Subcutaneous abdominal adipose tissue (tissue), 5 donors: ENCODE results near the gene FLOT1.

Experiments
- H3K27ac ChIP-seq: one replicate; pipeline ENCODE4 v1.7.0; 2013; ENCODE audit warnings: low read depth, mild to moderate bottlenecking, inconsistent platforms, low read length, moderate library complexity
- H3K27me3 ChIP-seq, 5 donors: one replicate each; pipeline ENCODE4 v1.7.0; 2013; ENCODE audit warnings: low read length in 5 of 5, inconsistent platforms in 1 of 5; ENCODE audit not compliant: control insufficient read depth in 5 of 5, insufficient read depth in 4 of 5
- H3K36me3 ChIP-seq, 5 donors: one replicate each; pipeline ENCODE4 v1.7.0; 2013; ENCODE audit warnings: low read length in 5 of 5; ENCODE audit not compliant: control insufficient read depth in 5 of 5, insufficient read depth in 5 of 5
- H3K4me1 ChIP-seq, 5 donors: one replicate each; pipeline ENCODE4 v1.7.0; 2013; ENCODE audit warnings: low read length in 5 of 5, mild to moderate bottlenecking in 3 of 5, moderate library complexity in 1 of 5; ENCODE audit not compliant: control insufficient read depth in 5 of 5, insufficient read depth in 5 of 5
- H3K4me3 ChIP-seq, 5 donors: one replicate each; pipeline ENCODE4 v1.7.0; 2013; ENCODE audit warnings: low read length in 5 of 5, low read depth in 1 of 5
- H3K9ac ChIP-seq, 5 donors: one replicate each; pipeline ENCODE4 v1.7.0; 2013; ENCODE audit warnings: low read length in 5 of 5, mild to moderate bottlenecking in 4 of 5, moderate library complexity in 3 of 5
- H3K9me3 ChIP-seq, 5 donors: one replicate each; pipeline ENCODE4 v1.7.0; 2013; ENCODE audit warnings: low read length in 5 of 5; ENCODE audit not compliant: control insufficient read depth in 5 of 5
- donor health status: healthy.
- donor health status: healthy.
- donor health status: healthy.
- donor health status: healthy.
- donor health status: healthy.

The FLOT1 gene

GRCh38 chr6:30735668-30736314 lies 6.7 kb downstream of the FLOT1 start:
- H3K9me3 ChIP-seq: no peaks in the 10 kb centered on the region
- H3K4me1 ChIP-seq: peaks cover 2 to 36% (median 10%) of the 10 kb centered on the region in 5 donors
- peaks cover 15 to 90% (median 72%) of the 10 kb centered on the region in 5 donors for H3K36me3 ChIP-seq
- H3K27ac ChIP-seq: no peak overlapping the region
- H3K27me3 ChIP-seq: no peaks in the 10 kb centered on the region
- H3K4me3 ChIP-seq: no peak overlapping the region
- no peak overlapping the region for H3K9ac ChIP-seq

GRCh38 chr6:30732237-30732943 lies 10.1 kb downstream of the FLOT1 start:
- no peak overlapping the region for H3K27ac ChIP-seq

GRCh38 chr6:30730601-30731435 lies 11.7 kb downstream of the FLOT1 start:
- no peaks in the 10 kb centered on the region for H3K27me3 ChIP-seq
- peaks cover 3 to 87% (median 73%) of the 10 kb centered on the region in 5 donors for H3K36me3 ChIP-seq
- no peak overlapping the region for H3K9ac ChIP-seq
- H3K4me3 ChIP-seq: no peak overlapping the region
- H3K4me1 ChIP-seq: peaks cover 0 to 15% (median 9%) of the 10 kb centered on the region in 5 donors
- H3K27ac ChIP-seq: no peak overlapping the region
- H3K9me3 ChIP-seq: no peaks in the 10 kb centered on the region

More at GRCh38 chr6:30732237-30732943, 10.1 kb downstream of the FLOT1 start:
- peaks cover 0 to 88% (median 71%) of the 10 kb centered on the region in 5 donors for H3K36me3 ChIP-seq
- H3K9me3 ChIP-seq: no peaks in the 10 kb centered on the region
- H3K4me1 ChIP-seq: peaks cover 0 to 17% (median 15%) of the 10 kb centered on the region in 5 donors
- H3K4me3 ChIP-seq: no peak overlapping the region
- no peak overlapping the region for H3K9ac ChIP-seq
- no peaks in the 10 kb centered on the region for H3K27me3 ChIP-seq

GRCh38 chr6:30727920-30728553 lies 14.4 kb downstream of the FLOT1 start:
- no peak overlapping the region for H3K9ac ChIP-seq
- no peaks in the 10 kb centered on the region for H3K27me3 ChIP-seq
- H3K36me3 ChIP-seq: peaks cover 7 to 88% (median 80%) of the 10 kb centered on the region in 5 donors
- no peak overlapping the region for H3K4me3 ChIP-seq
- peaks cover 3 to 22% (median 13%) of the 10 kb centered on the region in 5 donors for H3K4me1 ChIP-seq
- no peak overlapping the region for H3K27ac ChIP-seq
- H3K9me3 ChIP-seq: no peaks in the 10 kb centered on the region

GRCh38 chr6:30726506-30727413 lies 15.7 kb downstream of the FLOT1 start:
- Histone ChIP-seq H3K36me3 (peaks cover 10 to 80% (median 76%) of the 10 kb centered on the region in 5 donors), H3K27ac (no peak overlapping the region), H3K4me1 (peaks cover 5 to 35% (median 24%) of the 10 kb centered on the region in 5 donors), H3K27me3 (no peaks in the 10 kb centered on the region), H3K9me3 (no peaks in the 10 kb centered on the region), H3K4me3 (no peak overlapping the region), H3K9ac (no peak overlapping the region)

GRCh38 chr6:30725713-30726505 lies 16.6 kb downstream of the FLOT1 start:
- no peak overlapping the region for H3K27ac ChIP-seq
- H3K4me1 ChIP-seq: peaks cover 5 to 38% (median 27%) of the 10 kb centered on the region in 5 donors
- no peak overlapping the region for H3K4me3 ChIP-seq
- no peaks in the 10 kb centered on the region for H3K9me3 ChIP-seq
- H3K27me3 ChIP-seq: no peaks in the 10 kb centered on the region
- no peak overlapping the region for H3K9ac ChIP-seq
- H3K36me3 ChIP-seq: peaks cover 10 to 75% (median 70%) of the 10 kb centered on the region in 5 donors

- no peak overlapping the region for H3K4me3 ChIP-seq
- no peaks in the 10 kb centered on the region for H3K9me3 ChIP-seq
- peaks cover 5 to 31% (median 23%) of the 10 kb centered on the region in 5 donors for H3K4me1 ChIP-seq
- H3K36me3 ChIP-seq: peaks cover 10 to 67% (median 62%) of the 10 kb centered on the region in 5 donors
- peak overlapping the region; percentile 41 for H3K27ac ChIP-seq
- H3K27me3 ChIP-seq: no peaks in the 10 kb centered on the region
- no peak overlapping the region for H3K9ac ChIP-seq
Observed at GRCh38 chr6:30724906-30725667, 17.4 kb downstream of the FLOT1 start.
